ENCODE data around the gene NKTR.

The NKTR gene

GRCh38 chr3:42678447-42678846 is 78.0 kb downstream of the NKTR start:
- Histone ChIP-seq H3K4me1 (ENCODE audit: low read depth, poor library complexity, severe bottlenecking) (peaks cover 18% of the 10 kb centered on the region), H3K4me3 (IDR thresholded peaks at IDR 0.05; ENCODE audit: insufficient read depth, low read depth, low read length) (no peak overlapping the region), H2AFZ (ENCODE audit: low read depth) (no peak overlapping the region), H3K4me2 (0 out of 2 replicates have a peak overlapping the region, but pooled peaks have one; percentile 33), H3K79me2 (ENCODE audit: insufficient read depth, low read depth) (no peaks in the 10 kb centered on the region), H3K27ac (no peak overlapping the region; the same call in 1 of the 2 replicates), H3K36me3 (ENCODE audit: insufficient read depth) (no peaks in the 10 kb centered on the region), H4K20me1 (ENCODE audit: insufficient read depth) (no peaks in the 10 kb centered on the region), H3K9ac (no peak overlapping the region), H3K27me3 (ENCODE audit: insufficient read depth, low read depth) (no peaks in the 10 kb centered on the region)
- TF ChIP-seq CTCF (conservative IDR thresholded peaks at IDR 0.05; ENCODE audit: low read depth, low read length): no peak

GRCh38 chr3:42680271-42680670 is 79.8 kb downstream of the NKTR start:
- no peaks in the 10 kb centered on the region for H4K20me1 ChIP-seq (ENCODE audit: insufficient read depth)
- no peak overlapping the region for H3K27ac ChIP-seq
- H3K27me3 ChIP-seq (ENCODE audit: insufficient read depth, low read depth): no peaks in the 10 kb centered on the region
- no peaks in the 10 kb centered on the region for H3K79me2 ChIP-seq (ENCODE audit: insufficient read depth, low read depth)
- no peak overlapping the region for H3K4me3 ChIP-seq (IDR thresholded peaks at IDR 0.05; ENCODE audit: insufficient read depth, low read depth, low read length)
- H3K4me2 ChIP-seq: no peak overlapping the region
- no peaks in the 10 kb centered on the region for H3K36me3 ChIP-seq (ENCODE audit: insufficient read depth)
- H3K9ac ChIP-seq: no peak overlapping the region
- no peak overlapping the region for H2AFZ ChIP-seq (ENCODE audit: low read depth)
- peaks cover 18% of the 10 kb centered on the region for H3K4me1 ChIP-seq (ENCODE audit: low read depth, poor library complexity, severe bottlenecking)
- no peak for TF ChIP-seq CTCF (conservative IDR thresholded peaks at IDR 0.05; ENCODE audit: low read depth, low read length)

GRCh38 chr3:42680806-42681205 is 80.3 kb downstream of the NKTR start:
- Histone ChIP-seq H3K27ac (no peak overlapping the region), H3K79me2 (ENCODE audit: insufficient read depth, low read depth) (no peaks in the 10 kb centered on the region), H3K9ac (no peak overlapping the region), H3K27me3 (ENCODE audit: insufficient read depth, low read depth) (no peaks in the 10 kb centered on the region), H3K4me2 (no peak overlapping the region), H3K36me3 (ENCODE audit: insufficient read depth) (no peaks in the 10 kb centered on the region), H3K4me3 (IDR thresholded peaks at IDR 0.05; ENCODE audit: insufficient read depth, low read depth, low read length) (no peak overlapping the region), H3K4me1 (ENCODE audit: low read depth, poor library complexity, severe bottlenecking) (peaks cover 18% of the 10 kb centered on the region), H4K20me1 (ENCODE audit: insufficient read depth) (no peaks in the 10 kb centered on the region), H2AFZ (ENCODE audit: low read depth) (no peak overlapping the region)
- no peak for TF ChIP-seq CTCF (conservative IDR thresholded peaks at IDR 0.05; ENCODE audit: low read depth, low read length)

GRCh38 chr3:42681361-42682038 is 81.0 kb downstream of the NKTR start:
- Histone ChIP-seq H3K4me1 (ENCODE audit: low read depth, poor library complexity, severe bottlenecking) (peaks cover 18% of the 10 kb centered on the region), H3K27me3 (ENCODE audit: insufficient read depth, low read depth) (no peaks in the 10 kb centered on the region), H4K20me1 (ENCODE audit: insufficient read depth) (no peaks in the 10 kb centered on the region), H3K4me2 (no peak overlapping the region), H3K27ac (no peak overlapping the region), H3K4me3 (IDR thresholded peaks at IDR 0.05; ENCODE audit: insufficient read depth, low read depth, low read length) (no peak overlapping the region), H3K9ac (no peak overlapping the region), H2AFZ (ENCODE audit: low read depth) (no peak overlapping the region), H3K79me2 (ENCODE audit: insufficient read depth, low read depth) (no peaks in the 10 kb centered on the region), H3K36me3 (ENCODE audit: insufficient read depth) (no peaks in the 10 kb centered on the region)
- no peak for TF ChIP-seq CTCF (conservative IDR thresholded peaks at IDR 0.05; ENCODE audit: low read depth, low read length)
